Erythroblast (primary cell): Measurements from ENCODE around the gene RAI14.

Source experiments
- GATA1 ChIP-seq: IDR thresholded peaks from 2 replicates; pipeline ENCODE4 v1.6.1; 2011; ENCODE audit warnings: low read depth, mild to moderate bottlenecking, control low read depth, low read length, moderate library complexity
- POLR2A ChIP-seq: IDR thresholded peaks from 2 replicates; pipeline ENCODE4 v1.6.1; 2011; ENCODE audit warnings: mild to moderate bottlenecking, low read length

GRCh38 chr5:34657988-34658387, 1.9 kb downstream of the RAI14 start:
- TF ChIP-seq POLR2A = no peak
- no peak for TF ChIP-seq GATA1
